HG02623 (cell line): Measurements from ENCODE around the gene AQP7.
"Not testable (repeated sequence)": the region's sequence is repeated elsewhere in the genome, so short reads cannot be mapped to it uniquely, and the experiment has no call there.

Experiments used
- ATAC-seq: cut with Tn5 transposase; IDR thresholded peaks from one replicate; pipeline ENCODE4 v1.9.1; 2021; ENCODE audit warnings: moderate library complexity; ENCODE audit not compliant: unreplicated experiment

The AQP7 gene

GRCh38 chr9:33402371-33402770 is at the start of gene AQP7:
Gene AQP7 (minus strand): TSS chr9:33402568. CDS start chr9:33401262, 1,306 bp downstream.
- ATAC-seq: not testable (repeated sequence)

DNA sequence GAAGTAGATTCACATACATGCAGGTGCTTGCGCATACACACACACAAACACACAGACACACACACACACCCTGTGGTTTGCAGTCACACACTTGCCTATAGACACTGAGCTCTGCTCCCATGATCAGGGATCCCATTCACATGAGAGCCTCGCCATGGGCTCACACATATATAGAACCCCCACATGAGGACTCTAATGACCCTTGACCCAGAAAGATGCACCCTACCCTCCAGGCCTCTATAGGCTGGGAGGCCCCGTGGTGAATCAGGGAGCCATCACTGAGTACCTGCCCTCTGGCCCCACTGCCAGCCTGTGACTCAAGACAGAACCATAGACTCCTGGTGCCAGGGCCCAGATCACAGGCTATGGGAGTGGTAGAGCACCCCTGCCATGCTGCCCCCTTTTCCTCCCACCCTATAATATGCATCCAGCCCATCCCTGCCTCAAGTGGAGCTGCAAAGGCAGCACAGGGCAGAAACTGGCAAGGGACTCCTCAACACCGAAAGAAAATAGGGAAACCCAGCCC is 48.3 kb upstream of the AQP7 start:
- no peak for ATAC-seq

DNA sequence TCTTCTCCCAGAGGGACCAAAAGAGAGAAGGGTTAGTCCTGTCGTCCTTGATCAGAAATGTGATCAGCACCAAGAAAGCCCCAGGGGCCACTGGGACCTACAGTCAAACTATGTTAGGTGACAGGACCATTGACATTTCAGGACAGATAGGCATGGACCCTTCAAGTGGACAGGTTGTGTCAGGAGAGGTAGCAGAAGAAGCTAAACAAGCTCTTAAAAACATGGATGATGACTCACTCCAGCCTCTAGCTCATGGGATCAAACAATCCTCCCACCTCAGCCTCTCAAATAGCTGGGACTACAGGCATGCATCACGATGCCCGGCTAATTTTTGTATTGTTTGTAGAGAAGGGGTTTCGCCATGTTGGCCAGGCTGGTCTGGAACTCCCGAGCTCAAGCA is 47.3 kb upstream of the AQP7 start:
- ATAC-seq: no peak

DNA sequence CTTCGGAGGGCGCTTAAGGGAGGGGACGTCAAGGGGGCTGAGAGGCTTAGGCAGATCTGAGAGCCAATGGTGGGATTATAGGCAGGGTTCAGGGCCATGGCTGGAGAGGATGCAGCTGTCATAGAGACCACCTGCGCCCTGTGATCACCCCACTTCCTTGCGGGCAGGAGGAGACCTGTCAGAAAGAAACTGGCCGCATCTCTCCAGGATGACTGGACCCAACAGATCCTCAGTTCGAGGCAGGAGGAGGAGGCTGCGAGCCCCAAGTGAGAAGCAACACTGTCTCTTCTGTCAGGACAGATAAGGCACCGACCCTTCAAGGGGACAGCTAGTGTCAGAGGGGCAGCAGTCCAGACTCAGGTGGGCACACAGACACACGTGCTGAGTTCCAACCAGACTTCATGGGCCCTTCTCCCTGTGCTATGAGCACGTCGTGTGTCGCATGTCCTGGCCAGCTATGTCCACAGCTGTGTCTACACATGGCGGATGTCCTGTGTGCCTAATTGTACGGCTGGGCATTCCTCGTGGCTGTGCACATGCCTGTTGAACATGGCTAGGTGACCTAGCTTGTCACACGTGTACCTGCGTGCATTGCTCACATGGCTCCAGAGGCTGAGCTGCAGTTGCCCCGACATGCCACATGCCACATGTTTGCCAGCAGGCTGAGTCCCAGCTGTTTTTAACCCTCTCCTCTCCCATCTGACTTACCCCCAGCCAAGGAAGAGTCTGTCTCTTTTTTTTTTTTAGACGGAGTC is 45.6 kb upstream of the AQP7 start:
- no peak for ATAC-seq

DNA sequence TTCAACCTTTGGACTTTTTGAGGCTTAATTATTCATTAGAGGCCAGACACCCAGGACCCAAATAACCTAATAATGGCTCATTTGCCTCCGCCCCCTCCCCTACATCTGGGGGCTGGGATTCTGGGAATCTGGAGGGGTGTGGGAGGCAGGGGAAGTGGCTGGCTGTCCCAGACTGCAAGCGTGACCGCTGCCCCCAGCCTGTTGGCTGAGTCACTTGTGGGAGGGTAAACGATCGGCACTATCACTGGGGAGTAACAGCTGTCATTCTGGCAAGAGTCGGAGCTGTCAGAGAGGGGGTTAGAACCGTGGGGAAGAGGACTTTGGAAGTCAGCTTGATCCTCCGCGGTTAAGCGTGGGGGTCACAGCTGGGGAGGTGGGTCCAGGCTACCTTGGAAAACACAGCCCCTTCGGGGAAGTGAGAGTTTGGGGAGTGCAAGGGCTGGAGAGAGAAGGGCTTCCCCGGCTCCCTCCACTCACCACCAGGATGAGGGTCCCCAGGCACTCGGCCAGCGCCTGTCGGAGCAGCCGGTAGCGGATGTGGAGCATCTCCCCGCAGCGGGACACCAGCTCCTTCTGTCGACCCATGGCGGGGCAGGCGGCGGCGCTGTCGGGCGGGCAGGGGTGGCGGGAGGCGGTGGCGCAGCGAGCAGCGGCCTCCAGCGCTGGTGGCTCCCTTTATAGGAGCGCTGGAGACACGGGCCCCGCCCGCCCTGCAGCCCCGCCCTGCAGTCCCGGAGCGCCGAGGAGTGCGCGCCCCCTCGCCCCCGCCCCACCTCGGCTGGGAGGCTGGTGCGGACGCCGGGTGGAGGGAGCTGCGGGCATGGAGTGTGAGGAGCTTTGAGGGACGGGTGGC is 44.8 kb upstream of the AQP7 start, which contains the start of gene AQP3:
Gene AQP3, minus strand, starts transcription at position 648 of the 853 bp plus-strand sequence. Its CDS starts 63 bp downstream, at position 585.
- ATAC-seq: peak; percentile 23

DNA sequence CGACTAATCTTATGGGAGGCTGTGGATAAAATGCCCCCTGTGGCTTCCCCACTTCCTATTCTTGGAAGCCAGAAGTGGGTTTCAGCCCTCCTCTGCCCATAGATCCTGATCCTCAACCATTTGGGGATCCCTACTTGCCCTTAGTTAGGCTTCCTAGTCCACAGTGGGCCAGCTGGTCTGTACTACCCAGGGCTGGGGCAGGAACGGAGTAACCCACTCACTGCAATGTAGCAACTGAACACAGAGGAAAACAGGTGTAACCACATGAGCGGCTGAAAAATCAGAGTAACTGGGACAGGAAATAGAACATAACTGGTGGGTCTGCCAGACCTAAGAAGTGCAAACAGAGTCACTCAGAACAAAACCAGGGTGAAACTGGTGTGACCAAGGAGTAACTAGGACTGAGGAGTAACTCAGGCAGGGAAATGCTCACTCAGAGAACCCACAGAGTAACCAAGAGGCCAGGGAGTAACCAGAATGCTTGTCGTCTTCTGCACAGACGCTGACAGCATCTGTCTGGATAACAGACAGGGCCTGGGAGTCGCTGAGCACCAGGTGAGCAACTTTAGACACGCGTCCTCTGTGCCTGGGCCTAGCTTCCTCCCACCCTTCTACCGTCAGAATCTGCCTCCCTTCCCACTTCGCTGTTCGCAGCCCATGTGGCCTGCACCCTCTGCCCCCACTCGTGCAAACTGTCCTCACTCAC is 44.0 kb upstream of the AQP7 start:
- ATAC-seq: peak; percentile 80

DNA sequence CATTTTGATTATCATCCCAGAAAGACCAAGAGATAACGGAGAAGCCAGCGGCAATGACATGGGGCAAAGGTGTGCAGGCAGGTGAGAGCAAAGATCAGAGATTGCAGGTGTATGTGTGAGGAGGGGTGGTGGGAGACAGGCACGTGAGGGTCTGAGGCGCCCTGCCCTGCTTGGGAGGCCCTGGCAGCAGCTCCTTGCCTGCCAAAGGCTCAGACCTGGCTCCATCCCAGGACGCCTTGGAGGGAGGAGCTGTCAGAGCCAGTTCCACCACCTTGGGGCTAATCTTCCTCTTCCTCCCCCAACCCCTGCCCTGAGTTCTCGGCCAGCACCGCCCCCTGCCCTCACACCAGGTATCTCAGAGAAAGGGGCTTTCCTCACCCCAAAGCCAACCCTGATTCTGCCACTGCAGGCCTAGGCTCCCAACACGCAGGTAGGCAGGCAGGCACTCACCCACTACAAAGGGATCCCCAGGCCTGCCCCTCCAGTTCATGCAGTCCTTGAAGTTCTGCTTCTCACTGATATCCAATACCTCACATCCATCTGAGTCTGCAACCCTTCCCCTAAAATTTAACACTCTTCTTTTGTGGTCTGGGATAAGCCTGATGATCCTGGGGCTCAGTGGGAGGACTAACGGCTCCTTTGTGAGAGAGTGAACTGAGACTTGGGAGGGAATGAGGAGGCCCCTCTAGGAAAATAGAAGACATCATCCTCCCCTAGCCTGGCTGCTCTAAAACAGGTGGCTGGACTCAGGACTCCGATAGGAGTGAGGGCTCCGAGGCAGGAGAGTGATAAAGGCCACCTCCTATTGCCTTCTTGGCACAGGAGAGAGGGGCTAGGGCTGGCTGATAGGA is 43.2 kb upstream of the AQP7 start:
- no peak for ATAC-seq

GRCh38 chr9:33443464-33444154 is 41.2 kb upstream of the AQP7 start:
- ATAC-seq: no peak

GRCh38 chr9:33443047-33443446 is 40.7 kb upstream of the AQP7 start:
- ATAC-seq: no peak

DNA sequence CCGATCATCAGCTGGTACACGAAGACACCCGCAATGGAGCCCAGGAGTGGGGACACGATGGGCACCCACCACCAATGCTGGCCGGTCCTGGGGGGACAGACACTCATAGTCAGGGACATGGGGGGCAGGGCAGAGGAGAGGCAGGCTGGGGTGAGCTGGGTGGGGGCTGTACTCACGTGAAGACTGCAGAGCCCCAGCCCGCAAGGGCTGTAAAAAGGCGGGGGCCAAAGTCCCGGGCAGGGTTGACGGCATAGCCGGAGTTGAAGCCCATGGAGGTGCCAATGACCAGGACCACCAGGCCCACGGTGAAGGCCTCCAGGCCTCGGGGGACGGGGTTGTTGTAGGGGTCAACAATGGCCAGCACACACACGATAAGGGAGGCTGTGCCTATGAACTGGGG is 39.8 kb upstream of the AQP7 start:
- ATAC-seq: no peak

GRCh38 chr9:33440609-33441008 is 38.2 kb upstream of the AQP7 start:
- ATAC-seq: no peak

DNA sequence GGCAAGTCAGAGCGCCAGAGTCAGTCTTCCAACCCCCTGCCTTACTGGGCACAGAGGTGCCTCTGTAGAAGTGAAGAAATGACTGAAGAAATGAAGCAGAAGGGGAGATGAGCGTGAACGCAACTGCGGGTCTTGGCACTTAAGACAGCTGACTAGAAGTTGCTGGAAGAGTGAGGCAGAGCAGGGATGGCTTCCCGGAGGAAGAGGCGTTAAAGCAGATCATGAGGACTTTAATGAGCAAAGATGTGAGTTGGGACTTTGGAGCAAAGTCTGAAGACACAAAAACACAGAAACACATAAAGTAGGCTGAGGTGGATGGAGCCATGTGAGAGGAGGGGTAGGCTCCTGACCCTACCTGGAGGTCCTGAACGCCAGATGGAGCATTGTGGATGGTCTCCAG is 37.8 kb upstream of the AQP7 start:
- no peak for ATAC-seq

DNA sequence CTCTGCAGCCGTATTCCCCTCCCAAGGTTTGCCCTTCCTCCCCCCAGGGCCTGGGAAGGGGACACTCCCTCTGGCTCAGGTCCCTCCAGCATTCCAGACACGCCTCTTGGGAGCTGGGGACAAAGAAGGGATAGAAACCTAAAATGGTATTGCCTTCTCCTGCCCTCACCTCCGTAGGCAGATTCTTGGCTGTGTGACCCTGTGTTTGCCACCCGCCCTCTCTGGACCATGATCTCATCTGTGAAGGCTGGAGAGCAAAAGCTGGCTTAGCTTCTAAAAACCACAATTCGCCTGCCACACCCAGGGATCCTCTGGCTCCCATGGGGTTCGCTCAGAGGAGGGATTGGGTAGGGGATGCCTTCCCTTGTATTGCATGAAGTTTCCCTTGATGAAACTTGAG is 37.4 kb upstream of the AQP7 start:
- ATAC-seq: no peak

GRCh38 chr9:33438926-33439680 is 36.7 kb upstream of the AQP7 start:
- no peak for ATAC-seq

GRCh38 chr9:33437898-33438297 is 35.5 kb upstream of the AQP7 start:
- ATAC-seq: no peak

DNA sequence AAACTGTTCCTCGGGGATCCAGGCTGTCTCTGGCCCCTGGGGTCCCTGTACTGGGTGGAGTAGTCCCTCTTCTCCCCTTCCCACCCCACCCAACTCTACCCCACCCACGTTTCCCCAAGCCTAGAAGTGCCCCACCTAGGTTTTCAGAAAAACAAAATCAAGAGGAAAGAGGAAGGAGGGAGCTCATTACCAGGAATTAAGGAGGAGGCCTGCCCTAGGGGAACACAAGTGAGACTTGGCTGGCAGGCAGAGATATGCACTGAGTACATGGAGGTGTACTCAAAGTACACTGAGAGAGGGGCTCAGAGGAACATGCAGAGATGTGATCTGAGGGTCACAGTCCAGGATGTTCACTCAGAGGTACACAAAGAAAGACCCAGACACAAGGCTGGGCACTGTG is 34.8 kb upstream of the AQP7 start:
- no peak for ATAC-seq

DNA sequence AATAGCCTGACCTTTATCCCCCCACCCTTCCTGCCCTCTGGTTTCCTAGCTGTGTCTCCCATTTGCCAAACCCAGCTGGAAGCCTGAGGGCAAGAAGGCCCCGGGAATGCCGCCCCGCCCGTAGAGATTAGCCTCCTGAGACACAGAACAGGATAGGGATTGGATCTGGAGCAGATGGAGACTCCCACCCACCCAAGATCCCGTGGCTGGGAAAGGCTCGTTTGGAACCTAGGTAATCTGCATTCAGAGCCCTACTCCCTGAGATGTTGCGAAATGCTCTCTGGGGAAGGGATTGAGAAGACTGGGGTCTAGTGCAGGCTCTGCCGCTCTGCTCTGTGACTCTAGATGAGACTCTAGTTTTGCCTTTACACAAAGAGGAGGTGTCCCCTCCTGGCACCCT is 34.1 kb upstream of the AQP7 start:
- no peak for ATAC-seq

DNA sequence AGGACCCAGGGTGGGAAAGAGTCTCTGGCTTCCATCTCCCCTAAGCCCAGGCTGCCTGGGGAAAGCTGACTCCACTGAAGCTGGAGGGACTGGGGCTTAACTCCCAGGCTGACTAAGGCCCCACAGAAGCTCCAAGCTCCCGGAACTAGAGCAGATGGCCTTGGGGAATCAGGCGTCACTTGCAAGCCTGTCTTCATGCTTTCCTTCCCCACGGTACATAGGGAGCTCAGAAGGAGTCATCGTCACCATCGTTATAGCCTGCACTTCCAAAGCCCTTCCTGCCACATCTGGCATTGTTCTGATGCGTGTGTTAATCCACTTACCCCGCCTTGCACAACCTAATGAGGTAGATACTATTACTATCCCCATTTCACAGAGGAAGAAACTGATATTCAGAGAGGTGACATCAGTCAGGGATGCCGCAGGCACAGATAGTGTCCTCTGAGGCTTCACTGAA is 33.5 kb upstream of the AQP7 start:
- no peak for ATAC-seq
